ENCODE measurements around the gene SOX2. TPM values are rescaled to one million over a fixed set of nuclear protein-coding genes. Genes with fewer than 3 reads are reported as not detected.

The SOX2 gene
- total RNA-seq, 1 donor from 2014 or later: 4.0 TPM

GRCh38 chr3:181718369-181718768, 6.6 kb downstream of the SOX2 start:
- TF ChIP-seq CTCF (IDR thresholded peaks at IDR 0.05): no peak
- Histone ChIP-seq H3K36me3 (no peaks in the 10 kb centered on the region), H3K27ac (no peak overlapping the region), H3K4me1 (no peaks in the 10 kb centered on the region), H3K27me3 (ENCODE audit: low read depth) (peaks cover 100% of the 10 kb centered on the region), H3K4me3 (no peak overlapping the region), H3K9me3 (no peaks in the 10 kb centered on the region)
- no peak for DNase-seq
- intact Hi-C loops (cut with DNase I): no loop called here
- ATAC-seq: no peak

- TF ChIP-seq CTCF (IDR thresholded peaks at IDR 0.05): no peak
- Histone ChIP-seq H3K36me3 (no peaks in the 10 kb centered on the region), H3K9me3 (no peaks in the 10 kb centered on the region), H3K27me3 (ENCODE audit: low read depth) (peaks cover 100% of the 10 kb centered on the region), H3K27ac (no peak overlapping the region), H3K4me3 (no peak overlapping the region), H3K4me1 (no peaks in the 10 kb centered on the region)
- intact Hi-C loops (cut with DNase I): no loop called here
- peak; percentile 40 to 66 for ATAC-seq
- DNase-seq: no peak
These were observed 7.5 kb downstream of the SOX2 start for GRCh38 chr3:181718987-181719911.

GRCh38 chr3:181719991-181720680, 8.4 kb downstream of the SOX2 start:
- H3K4me3 ChIP-seq: no peak overlapping the region
- intact Hi-C loops (cut with DNase I): no loop called here
- no peaks in the 10 kb centered on the region for H3K36me3 ChIP-seq
- no peaks in the 10 kb centered on the region for H3K9me3 ChIP-seq
- no peaks in the 10 kb centered on the region for H3K4me1 ChIP-seq
- H3K27me3 ChIP-seq (ENCODE audit: low read depth): peaks cover 100% of the 10 kb centered on the region
- ATAC-seq (peak in 1 of 2 donors; percentile 13), DNase-seq (no peak)
- H3K27ac ChIP-seq: no peak overlapping the region
- no peak for TF ChIP-seq CTCF (IDR thresholded peaks at IDR 0.05)

GRCh38 chr3:181721046-181721875, 9.5 kb downstream of the SOX2 start:
- no peak overlapping the region for H3K27ac ChIP-seq
- intact Hi-C loops (cut with DNase I): no loop called here
- DNase-seq (no peak), ATAC-seq (no peak)
- H3K9me3 ChIP-seq: no peaks in the 10 kb centered on the region
- TF ChIP-seq CTCF (IDR thresholded peaks at IDR 0.05): no peak
- H3K36me3 ChIP-seq: no peaks in the 10 kb centered on the region
- no peak overlapping the region for H3K4me3 ChIP-seq
- H3K4me1 ChIP-seq: peaks cover 5% of the 10 kb centered on the region
- H3K27me3 ChIP-seq (ENCODE audit: low read depth): peaks cover 100% of the 10 kb centered on the region

GRCh38 chr3:181722156-181722555, 10.4 kb downstream of the SOX2 start:
- H3K9me3 ChIP-seq: no peaks in the 10 kb centered on the region
- no peaks in the 10 kb centered on the region for H3K36me3 ChIP-seq
- intact Hi-C loops (cut with DNase I): no loop called here
- H3K4me1 ChIP-seq: peaks cover 14% of the 10 kb centered on the region
- peaks cover 100% of the 10 kb centered on the region for H3K27me3 ChIP-seq (ENCODE audit: low read depth)
- no peak overlapping the region for H3K4me3 ChIP-seq
- no peak for TF ChIP-seq CTCF (IDR thresholded peaks at IDR 0.05)
- DNase-seq: no peak
- ATAC-seq: no peak
- no peak overlapping the region for H3K27ac ChIP-seq

Measured in lower lobe of right lung (tissue), 2 donors.